GM10266 (cell line): ENCODE measurements around the gene IGFL3.

Experiments used
- DNase-seq: peaks from one replicate; pipeline ENCODE4 v3.0.0; 2012; ENCODE audit errors: extremely low spot score
- CTCF ChIP-seq: IDR thresholded peaks from 2 replicates; pipeline ENCODE4 v1.5.1; 2012; ENCODE audit warnings: mild to moderate bottlenecking, low read depth; ENCODE audit not compliant: control insufficient read depth, insufficient read depth; ENCODE audit errors: missing control alignments

The IGFL3 gene

GRCh38 chr19:46118136-46118535 lies 6.4 kb downstream of the IGFL3 start:
- TF ChIP-seq CTCF, result no peak
- no peak for DNase-seq

GRCh38 chr19:46116121-46116520 lies 8.4 kb downstream of the IGFL3 start:
- no peak for DNase-seq
- no peak for TF ChIP-seq CTCF

- peak; percentile 70 for DNase-seq
- no peak for TF ChIP-seq CTCF
Observed at GRCh38 chr19:46115396-46116106, 8.9 kb downstream of the IGFL3 start.

GRCh38 chr19:46113726-46114125 lies 10.8 kb downstream of the IGFL3 start:
- no peak for TF ChIP-seq CTCF
- DNase-seq, result no peak

- no peak for DNase-seq
Observed at GRCh38 chr19:46112527-46112926, 12.0 kb downstream of the IGFL3 start.

GRCh38 chr19:46111376-46111775 lies 13.1 kb downstream of the IGFL3 start:
- no peak for TF ChIP-seq CTCF
- DNase-seq, result no peak

More at GRCh38 chr19:46112527-46112926, 12.0 kb downstream of the IGFL3 start:
- no peak for TF ChIP-seq CTCF

GRCh38 chr19:46109876-46110275 lies 14.6 kb downstream of the IGFL3 start:
- no peak for TF ChIP-seq CTCF
- no peak for DNase-seq
